ENCODE data around the gene PDE6H. TPM values are rescaled to one million over a fixed set of nuclear protein-coding genes. Genes with fewer than 3 reads are reported as not detected.

Gene PDE6H
- total and polyA plus RNA-seq, 2 of the 8 experiments (the other 6 are each of a cell fraction or from before 2014, with no cell fraction given) = not detected

DNA sequence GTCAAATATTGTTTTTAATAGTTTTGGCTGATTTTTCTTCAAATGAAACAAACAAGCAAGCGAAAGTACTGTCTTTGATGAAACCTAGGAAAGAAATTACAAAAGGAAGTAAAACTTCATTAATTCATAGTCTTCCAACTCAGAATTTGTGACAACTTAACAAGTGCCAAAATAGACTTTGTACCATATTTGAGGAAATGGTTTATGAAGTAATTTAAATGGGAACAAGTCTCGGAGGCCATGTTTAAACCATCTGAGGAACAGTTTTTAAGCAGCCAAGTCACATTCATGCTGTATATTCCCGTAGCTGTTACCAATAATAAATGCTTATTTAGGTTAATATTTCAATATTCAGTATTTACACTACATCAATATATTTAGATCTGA lies 10.7 kb upstream of the PDE6H start (continued):
- TF ChIP-seq RAD21 (IDR thresholded peaks at IDR 0.05 in 1 of 2, conservative IDR thresholded peaks at IDR 0.05 in 1 of 2; ENCODE audit: low read depth in 2 of 2, low read length in 2 of 2) (no peak), CTBP2 (IDR thresholded peaks at IDR 0.05; ENCODE audit: borderline replicate concordance, insufficient read depth, insufficient read length, low read length) (no peak), SRF (IDR thresholded peaks at IDR 0.05; ENCODE audit: low read depth, low read length) (no peak), PHF8 (conservative IDR thresholded peaks at IDR 0.05; ENCODE audit: low read depth, low read length) (no peak)

Measured in H1 (cell line).